ENCODE measurements around the gene MSX2.
"Not testable (repeated sequence)": the region's sequence is repeated elsewhere in the genome, so short reads cannot be mapped to it uniquely, and the experiment has no call there.

Gene MSX2

GRCh38 chr5:174750711-174751110 lies 26.3 kb downstream of the MSX2 start:
- Histone ChIP-seq H3K9me3 (ENCODE audit: insufficient read depth, low read length) (no peaks in the 10 kb centered on the region), H3K9ac (ENCODE audit: insufficient read length, low read depth) (no peak overlapping the region), H3K4me3 (ENCODE audit: insufficient read length, low read depth) (peak overlapping the region; percentile 54), H3K4me1 (ENCODE audit: insufficient read depth, insufficient read length) (no peaks in the 10 kb centered on the region), H3K36me3 (ENCODE audit: insufficient read depth, insufficient read length, low read length) (no peaks in the 10 kb centered on the region), H3K27me3 (ENCODE audit: insufficient read depth, insufficient read length) (peaks cover 48% of the 10 kb centered on the region)
- TF ChIP-seq SUZ12 (IDR thresholded peaks at IDR 0.05; ENCODE audit: extremely low read depth, insufficient read depth, insufficient read length) = no peak
- no peak for TF ChIP-seq YY1 (IDR thresholded peaks at IDR 0.05; ENCODE audit: insufficient read depth, insufficient read length)
- TF ChIP-seq ZNF274 (IDR thresholded peaks at IDR 0.05; ENCODE audit: low read depth, low read length) = no peak
- no peak for DNase-seq (ENCODE audit: low read depth, low spot score)

GRCh38 chr5:174751154-174752000 lies 27.0 kb downstream of the MSX2 start:
- TF ChIP-seq SUZ12 (IDR thresholded peaks at IDR 0.05; ENCODE audit: extremely low read depth, insufficient read depth, insufficient read length) = no peak
- no peak for TF ChIP-seq YY1 (IDR thresholded peaks at IDR 0.05; ENCODE audit: insufficient read depth, insufficient read length)
- no peak for TF ChIP-seq ZNF274 (IDR thresholded peaks at IDR 0.05; ENCODE audit: low read depth, low read length)
- no peaks in the 10 kb centered on the region for H3K4me1 ChIP-seq (ENCODE audit: insufficient read depth, insufficient read length)
- DNase-seq (ENCODE audit: low read depth, low spot score) = no peak
- H3K9ac ChIP-seq (ENCODE audit: insufficient read length, low read depth) = peak overlapping the region; percentile 72
- H3K36me3 ChIP-seq (ENCODE audit: insufficient read depth, insufficient read length, low read length) = no peaks in the 10 kb centered on the region
- peak overlapping the region; percentile 54 for H3K4me3 ChIP-seq (ENCODE audit: insufficient read length, low read depth)
- H3K27me3 ChIP-seq (ENCODE audit: insufficient read depth, insufficient read length) = peaks cover 48% of the 10 kb centered on the region
- no peaks in the 10 kb centered on the region for H3K9me3 ChIP-seq (ENCODE audit: insufficient read depth, low read length)

- peaks cover 48% of the 10 kb centered on the region for H3K27me3 ChIP-seq (ENCODE audit: insufficient read depth, insufficient read length)
- H3K9ac ChIP-seq (ENCODE audit: insufficient read length, low read depth) = no peak overlapping the region
- no peaks in the 10 kb centered on the region for H3K4me1 ChIP-seq (ENCODE audit: insufficient read depth, insufficient read length)
- no peaks in the 10 kb centered on the region for H3K9me3 ChIP-seq (ENCODE audit: insufficient read depth, low read length)
- no peak for DNase-seq (ENCODE audit: low read depth, low spot score)
- TF ChIP-seq ZNF274 (IDR thresholded peaks at IDR 0.05; ENCODE audit: low read depth, low read length) (no peak), SUZ12 (IDR thresholded peaks at IDR 0.05; ENCODE audit: extremely low read depth, insufficient read depth, insufficient read length) (no peak), YY1 (IDR thresholded peaks at IDR 0.05; ENCODE audit: insufficient read depth, insufficient read length) (no peak)
- H3K4me3 ChIP-seq (ENCODE audit: insufficient read length, low read depth) = peak overlapping the region; percentile 54
- H3K36me3 ChIP-seq (ENCODE audit: insufficient read depth, insufficient read length, low read length) = no peaks in the 10 kb centered on the region
Measured at GRCh38 chr5:174752121-174752520, 27.7 kb downstream of the MSX2 start.

GRCh38 chr5:174755106-174755505 lies 30.7 kb downstream of the MSX2 start:
- Histone ChIP-seq H3K9ac (ENCODE audit: insufficient read length, low read depth) (no peak overlapping the region), H3K36me3 (ENCODE audit: insufficient read depth, insufficient read length, low read length) (no peaks in the 10 kb centered on the region), H3K4me3 (ENCODE audit: insufficient read length, low read depth) (no peak overlapping the region), H3K4me1 (ENCODE audit: insufficient read depth, insufficient read length) (no peaks in the 10 kb centered on the region), H3K27me3 (ENCODE audit: insufficient read depth, insufficient read length) (peaks cover 34% of the 10 kb centered on the region), H3K9me3 (ENCODE audit: insufficient read depth, low read length) (no peaks in the 10 kb centered on the region)
- TF ChIP-seq ZNF274 (IDR thresholded peaks at IDR 0.05; ENCODE audit: low read depth, low read length) = no peak
- DNase-seq (ENCODE audit: low read depth, low spot score) = no peak

GRCh38 chr5:174759091-174759490 lies 34.7 kb downstream of the MSX2 start:
- Histone ChIP-seq H3K4me3 (ENCODE audit: insufficient read length, low read depth) (no peak overlapping the region), H3K36me3 (ENCODE audit: insufficient read depth, insufficient read length, low read length) (no peaks in the 10 kb centered on the region), H3K9ac (ENCODE audit: insufficient read length, low read depth) (no peak overlapping the region), H3K9me3 (ENCODE audit: insufficient read depth, low read length) (no peaks in the 10 kb centered on the region), H3K27me3 (ENCODE audit: insufficient read depth, insufficient read length) (no peaks in the 10 kb centered on the region), H3K4me1 (ENCODE audit: insufficient read depth, insufficient read length) (no peaks in the 10 kb centered on the region)
- DNase-seq (ENCODE audit: low read depth, low spot score) = no peak
- TF ChIP-seq ZNF274 (IDR thresholded peaks at IDR 0.05; ENCODE audit: low read depth, low read length) (no peak), SUZ12 (IDR thresholded peaks at IDR 0.05; ENCODE audit: extremely low read depth, insufficient read depth, insufficient read length) (no peak), YY1 (IDR thresholded peaks at IDR 0.05; ENCODE audit: insufficient read depth, insufficient read length) (no peak)

GRCh38 chr5:174760721-174761120 lies 36.3 kb downstream of the MSX2 start:
- H3K9ac ChIP-seq (ENCODE audit: insufficient read length, low read depth) = no peak overlapping the region
- DNase-seq (ENCODE audit: low read depth, low spot score) = no peak
- H3K4me3 ChIP-seq (ENCODE audit: insufficient read length, low read depth) = no peak overlapping the region
- H3K27me3 ChIP-seq (ENCODE audit: insufficient read depth, insufficient read length) = no peaks in the 10 kb centered on the region
- no peaks in the 10 kb centered on the region for H3K9me3 ChIP-seq (ENCODE audit: insufficient read depth, low read length)
- H3K36me3 ChIP-seq (ENCODE audit: insufficient read depth, insufficient read length, low read length) = no peaks in the 10 kb centered on the region
- H3K4me1 ChIP-seq (ENCODE audit: insufficient read depth, insufficient read length) = no peaks in the 10 kb centered on the region
- TF ChIP-seq YY1 (IDR thresholded peaks at IDR 0.05; ENCODE audit: insufficient read depth, insufficient read length) (no peak), SUZ12 (IDR thresholded peaks at IDR 0.05; ENCODE audit: extremely low read depth, insufficient read depth, insufficient read length) (no peak), ZNF274 (IDR thresholded peaks at IDR 0.05; ENCODE audit: low read depth, low read length) (no peak)

- H3K9me3 ChIP-seq (ENCODE audit: insufficient read depth, low read length); DNase-seq (ENCODE audit: low read depth, low spot score); H3K36me3 ChIP-seq (ENCODE audit: insufficient read depth, insufficient read length, low read length); H3K9ac ChIP-seq (ENCODE audit: insufficient read length, low read depth); H3K4me1 ChIP-seq (ENCODE audit: insufficient read depth, insufficient read length); H3K27me3 ChIP-seq (ENCODE audit: insufficient read depth, insufficient read length); H3K4me3 ChIP-seq (ENCODE audit: insufficient read length, low read depth): not testable (repeated sequence)
Measured at GRCh38 chr5:174761341-174761740, 37.0 kb downstream of the MSX2 start.
